Mammary epithelial cell (primary cell): ENCODE measurements around the gene STK32C.

Experiments used
- EZH2 ChIP-seq: IDR thresholded peaks from 2 replicates; pipeline ENCODE4 v1.6.1; 2012; ENCODE audit warnings: low read length, inconsistent platforms, borderline replicate concordance
- TF ChIP-seq, protein P1 (sequence below), 2 donors: IDR thresholded peaks in 1 of 2; conservative IDR thresholded peaks in 1 of 2; 2 replicates each; pipeline ENCODE4 v1.5.1; 2011 to 2012; ENCODE audit warnings: inconsistent platforms in 2 of 2, low read length in 2 of 2, mild to moderate bottlenecking in 2 of 2, control low read depth in 1 of 2, low read depth in 1 of 2; ENCODE audit not compliant: insufficient read depth in 1 of 2; ENCODE audit errors: extremely low read depth in 1 of 2

DNA sequence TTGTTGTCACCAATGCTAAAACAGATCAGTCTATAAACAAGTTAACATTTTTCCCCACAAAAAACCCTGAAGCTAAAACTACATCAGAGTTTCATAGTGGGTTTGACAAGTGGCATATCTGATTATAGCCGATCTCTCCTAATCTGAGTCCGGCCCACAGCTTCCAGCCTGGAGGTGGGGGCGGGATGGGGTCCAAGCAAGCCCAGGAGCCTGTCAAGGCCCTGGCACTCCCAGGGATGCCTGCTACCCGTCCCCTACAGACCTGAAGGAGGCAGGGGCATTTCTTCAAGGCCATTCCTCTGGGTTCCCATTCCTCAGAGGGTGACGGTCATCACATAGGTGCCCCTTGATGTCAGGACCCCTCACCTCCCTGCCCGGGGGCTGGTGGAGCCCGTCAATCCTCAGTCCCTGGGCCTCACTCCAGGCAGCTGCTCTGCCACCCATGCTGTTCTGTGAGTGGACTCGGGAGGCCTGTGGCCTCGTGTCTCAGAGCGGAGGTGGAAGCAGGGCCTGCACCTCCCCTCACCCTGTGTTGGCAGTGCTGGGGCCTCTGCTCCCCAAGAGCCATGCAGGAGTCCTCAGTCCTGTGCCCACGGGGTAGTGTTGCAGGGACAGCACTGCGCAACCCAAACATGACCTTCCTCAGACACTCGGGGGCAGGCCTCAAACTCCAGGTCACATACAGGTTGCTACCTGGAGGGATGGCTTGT, 112.2 kb downstream of the STK32C start:
- TF ChIP-seq, protein P1, sequence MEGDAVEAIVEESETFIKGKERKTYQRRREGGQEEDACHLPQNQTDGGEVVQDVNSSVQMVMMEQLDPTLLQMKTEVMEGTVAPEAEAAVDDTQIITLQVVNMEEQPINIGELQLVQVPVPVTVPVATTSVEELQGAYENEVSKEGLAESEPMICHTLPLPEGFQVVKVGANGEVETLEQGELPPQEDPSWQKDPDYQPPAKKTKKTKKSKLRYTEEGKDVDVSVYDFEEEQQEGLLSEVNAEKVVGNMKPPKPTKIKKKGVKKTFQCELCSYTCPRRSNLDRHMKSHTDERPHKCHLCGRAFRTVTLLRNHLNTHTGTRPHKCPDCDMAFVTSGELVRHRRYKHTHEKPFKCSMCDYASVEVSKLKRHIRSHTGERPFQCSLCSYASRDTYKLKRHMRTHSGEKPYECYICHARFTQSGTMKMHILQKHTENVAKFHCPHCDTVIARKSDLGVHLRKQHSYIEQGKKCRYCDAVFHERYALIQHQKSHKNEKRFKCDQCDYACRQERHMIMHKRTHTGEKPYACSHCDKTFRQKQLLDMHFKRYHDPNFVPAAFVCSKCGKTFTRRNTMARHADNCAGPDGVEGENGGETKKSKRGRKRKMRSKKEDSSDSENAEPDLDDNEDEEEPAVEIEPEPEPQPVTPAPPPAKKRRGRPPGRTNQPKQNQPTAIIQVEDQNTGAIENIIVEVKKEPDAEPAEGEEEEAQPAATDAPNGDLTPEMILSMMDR (conservative IDR thresholded peaks at IDR 0.05 in 1 of 2, IDR thresholded peaks at IDR 0.05 in 1 of 2; ENCODE audit: extremely low read depth in 1 of 2, insufficient read depth in 1 of 2, low read depth in 1 of 2, low read length in 2 of 2), result no peak
- no peak for TF ChIP-seq EZH2
